Heart left ventricle (tissue), 16 donors: ENCODE data around the gene IL15. TPM values are rescaled to one million over a fixed set of nuclear protein-coding genes. Genes with fewer than 3 reads are reported as not detected.

Experiments
- ATAC-seq, 4 donors: fragments of 200-7000 bp; cut with Tn5 transposase; one replicate each; pipeline ENCODE4 v1.9.1; 2020 to 2022; ENCODE audit warnings: moderate library complexity in 4 of 4, mild to moderate bottlenecking in 3 of 4, moderate number of reproducible peaks in 1 of 4
- DNase-seq, 5 donors: peaks; one replicate each; pipeline ENCODE4 v3.0.0-alpha.2; 2020
- H3K27ac ChIP-seq, 12 donors: fragments of 200-600 bp; sonication (generic) in 4 of 12; one replicate each; pipeline versions ENCODE4 v1.5.0 to v1.8.0; 2016 to 2022; ENCODE audit warnings: mild to moderate bottlenecking in 2 of 12
- H3K27me3 ChIP-seq, 9 donors: fragments of 200-600 bp; sonication (generic) in 2 of 9; one replicate each; pipeline versions ENCODE4 v1.5.1 to v1.8.0; 2016 to 2022; ENCODE audit warnings: mild to moderate bottlenecking in 3 of 9
- H3K36me3 ChIP-seq, 9 donors: fragments of 200-600 bp; sonication (generic) in 2 of 9; one replicate each; pipeline versions ENCODE4 v1.5.0 to v1.8.0; 2018 to 2022; ENCODE audit warnings: mild to moderate bottlenecking in 2 of 9
- H3K4me1 ChIP-seq, 12 donors: fragments of 200-600 bp; sonication (generic) in 4 of 12; one replicate each; pipeline versions ENCODE4 v1.5.0 to v1.8.0; 2016 to 2022; ENCODE audit warnings: mild to moderate bottlenecking in 3 of 12
- H3K4me3 ChIP-seq, 12 donors: fragments of 200-600 bp; sonication (generic) in 4 of 12; one replicate each; pipeline versions ENCODE4 v1.5.0 to v1.8.0; 2017 to 2022; ENCODE audit warnings: mild to moderate bottlenecking in 9 of 12, moderate library complexity in 4 of 12
- H3K9me3 ChIP-seq, 12 donors: fragments of 200-600 bp; sonication (generic) in 4 of 12; one replicate each; pipeline versions ENCODE4 v1.5.0 to v1.8.0; 2016 to 2022; ENCODE audit warnings: mild to moderate bottlenecking in 1 of 12
- CTCF ChIP-seq, 12 donors: fragments of 200-600 bp; sonication (generic) in 4 of 12; IDR thresholded peaks; one replicate each; pipeline versions ENCODE4 v1.5.0 to v1.8.0; 2018 to 2022; ENCODE audit warnings: antibody characterized with exemption in 12 of 12, mild to moderate bottlenecking in 5 of 12
- POLR2A ChIP-seq, 2 donors: fragments of 450-650 bp; IDR thresholded peaks; one replicate each; pipeline ENCODE4 v1.6.1; 2017; ENCODE audit warnings: antibody characterized with exemption in 2 of 2, mild to moderate bottlenecking in 2 of 2, moderate library complexity in 2 of 2
- WGBS, 4 donors: extraction: QIAGEN DNeasy Blood & Tissue Kit in 2 of 4; methylation state at CpG; one replicate each; pipeline versions ENCODE4 v1.1.5 to v1.1.7; 2013 to 2018; 5-methylcytosine and 5-hydroxymethylcytosine counted together
- intact Hi-C, 10 donors: fragments of 100-400 bp; cut with DNase I; formaldehyde crosslinking; loops; one replicate each; pipeline versions ENCODE4 v1.11.1 to v1.14.2; 2022
- polyA plus RNA-seq, 2 donors: library from polyadenylated mRNA; stranded (reverse); fragments of 200-250 nt; gene quantifications; one replicate each; pipeline ENCODE4 v1.2.3, GENCODE V29; 2013
- total RNA-seq, 9 donors: library from RNA; depleted of rRNA in 2 of 9; stranded (reverse); fragments of >200 nt in 2 of 9; fragmentation: NEBNext Ultra II Directional in 3 of 9; extraction: Animal tissue kit (Norgen Biotek cat#: 25700) in 3 of 9; gene quantifications; one replicate each; pipeline versions ENCODE4 v1.1.0 to v1.2.4, GENCODE V29; 2016 to 2023
- donor health status: ischemic (EF 13 %, LVEDD 7.1; RV severe dilation, severe dysfunction).
- donor health status: healthy with polysubstance abuse.
- donor health status: DM: no; HTN: yes; CAD: no.
- donor health status: DM: no; HTN: no; CAD: no.
- donor health status: ischemic (EF 25% LVEDD 6.9; RV normal size, moderate dysfunction).
- donor health status: ischemic (EF 25% LVEDD 5.7; RV mildly dilated, moderate dysfunction).
- donor health status: healthy.
- donor health status: DM: yes; HTN: yes; CAD: no.
- donor health status: ischemic (EF 35%, LVEDD 5.7; RV mildly dilated, moderate dysfunction).
- donor health status: nonischemic (EF 11% LVEDD 7.7; RV severe dilation, severe dysfunction).
- donor health status: DM: yes; HTN: yes; CAD: no.
- donor health status: PGD.
- donor health status: ischemic (EF 29% LVEDD 5.4; RV normal size, mild dysfunction).
- donor health status: nonischemic (EF 23%, LVEDD 6.1; RV moderate dilation, normal function).

IL15 gene
- total and polyA plus RNA-seq, 11 donors: 1.1 to 15.1 (median 2.5) TPM

DNA sequence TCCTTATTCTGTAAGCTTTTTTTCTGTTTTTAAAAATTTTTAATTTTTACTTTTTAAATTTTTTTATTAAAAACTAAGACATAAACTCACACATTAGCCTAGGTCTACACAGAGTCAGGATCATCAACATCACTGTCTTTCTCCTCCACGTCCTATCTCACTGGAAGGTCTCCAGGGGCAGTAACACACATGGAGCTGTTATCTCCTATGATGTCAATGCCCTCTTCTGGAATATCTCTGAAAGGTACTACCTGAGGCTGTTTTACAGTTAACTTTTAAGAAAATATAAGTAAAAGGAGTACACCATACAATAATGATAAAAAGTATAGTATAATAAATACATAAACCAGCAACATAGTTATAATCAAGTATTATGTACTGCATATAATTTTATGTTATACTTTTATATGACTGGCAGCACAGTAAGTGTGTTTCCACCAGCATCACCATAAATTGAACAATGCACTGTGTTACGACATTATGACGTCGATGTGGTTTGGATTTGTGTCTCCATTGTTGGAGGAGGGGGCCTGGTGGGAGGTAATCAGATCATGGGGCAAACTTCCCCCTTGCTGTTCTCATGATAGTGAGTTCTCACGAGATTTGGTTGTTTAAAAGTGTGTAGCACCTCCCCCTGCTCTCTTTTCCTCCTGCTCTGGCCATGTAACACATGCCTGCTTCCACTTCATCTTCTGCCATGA is 21.3 kb downstream of the IL15 start:
- H3K9me3 ChIP-seq: no peaks in the 10 kb centered on the region
- no peak for TF ChIP-seq CTCF (IDR thresholded peaks at IDR 0.05)
- TF ChIP-seq POLR2A (IDR thresholded peaks at IDR 0.05): no peak

GRCh38 chr4:141658309-141658708 is 21.9 kb downstream of the IL15 start:
- DNase-seq: no peak
- TF ChIP-seq POLR2A (IDR thresholded peaks at IDR 0.05) (no peak), CTCF (IDR thresholded peaks at IDR 0.05) (no peak)
- H3K4me3 ChIP-seq: no peak overlapping the region
- no peak for ATAC-seq
- H3K4me1 ChIP-seq: peaks cover 0 to 17% (median 6%) of the 10 kb centered on the region in 12 donors
- no peak overlapping the region for H3K27ac ChIP-seq
- WGBS, 4 donors: 96 to 99% (median 97%) methylated on average over 2 of the region's 2 CpGs
- H3K9me3 ChIP-seq: no peaks in the 10 kb centered on the region
- intact Hi-C loops: no loop called here
- no peaks in the 10 kb centered on the region for H3K36me3 ChIP-seq
- no peaks in the 10 kb centered on the region for H3K27me3 ChIP-seq

More for the DNA sequence above, 21.3 kb downstream of the IL15 start:
- Histone ChIP-seq H3K27ac (no peak overlapping the region), H3K36me3 (no peaks in the 10 kb centered on the region), H3K4me1 (peaks cover 0 to 23% (median 8%) of the 10 kb centered on the region in 12 donors), H3K27me3 (no peaks in the 10 kb centered on the region), H3K4me3 (no peak overlapping the region)
- intact Hi-C loops: no loop called here
- no peak for ATAC-seq
- no peak for DNase-seq
- 76 to 81% (median 79%) methylated on average over 5 of the region's 5 CpGs for WGBS, 4 donors

GRCh38 chr4:141659539-141659938 is 23.2 kb downstream of the IL15 start:
- no peaks in the 10 kb centered on the region for H3K27me3 ChIP-seq
- H3K4me1 ChIP-seq: peaks cover 0 to 7% (median 2%) of the 10 kb centered on the region in 12 donors
- no peaks in the 10 kb centered on the region for H3K9me3 ChIP-seq
- 90 to 96% (median 92%) methylated on average over 1 of the region's 1 CpG for WGBS, 4 donors
- ATAC-seq (no peak), DNase-seq (no peak)
- no peaks in the 10 kb centered on the region for H3K36me3 ChIP-seq
- H3K27ac ChIP-seq: no peak overlapping the region
- no peak overlapping the region for H3K4me3 ChIP-seq
- intact Hi-C loops: no loop called here
- TF ChIP-seq CTCF (IDR thresholded peaks at IDR 0.05) (no peak), POLR2A (IDR thresholded peaks at IDR 0.05) (no peak)

GRCh38 chr4:141660880-141661279 is 24.5 kb downstream of the IL15 start:
- TF ChIP-seq POLR2A (IDR thresholded peaks at IDR 0.05) (no peak), CTCF (IDR thresholded peaks at IDR 0.05) (no peak)
- ATAC-seq: no peak
- 73 to 89% (median 74%) methylated on average over 1 of the region's 1 CpG for WGBS, 4 donors

More at GRCh38 chr4:141660880-141661279, 24.5 kb downstream of the IL15 start:
- Histone ChIP-seq H3K4me1 (no peaks in the 10 kb centered on the region), H3K27me3 (no peaks in the 10 kb centered on the region), H3K27ac (no peak overlapping the region), H3K9me3 (no peaks in the 10 kb centered on the region), H3K36me3 (no peaks in the 10 kb centered on the region), H3K4me3 (no peak overlapping the region)
- DNase-seq: no peak
- intact Hi-C loops: no loop called here
